ENCODE data around the gene CNN3. TPM values are rescaled to one million over a fixed set of nuclear protein-coding genes. Genes with fewer than 3 reads are reported as not detected.
A peak's percentile ranks its signal among the peaks of the same experiment; 100 is the strongest.

Gene CNN3
- total RNA-seq, 2 donors from 2014 or later, result 79.4 to 83.1 TPM

- intact Hi-C loops (cut with DNase I), result no loop called here
- WGBS, 2 donors, result 68 to 73% methylated on average over 5 of the region's 5 CpGs
- no peak for DNase-seq
- peak overlapping the region in 3 of 4 donors; percentile 10 to 52 (median 48) for H3K27ac ChIP-seq
- no peaks in the 10 kb centered on the region for H3K9me3 ChIP-seq
- no peak overlapping the region for H3K4me3 ChIP-seq
- no peaks in the 10 kb centered on the region for H3K27me3 ChIP-seq
- peaks cover 41% of the 10 kb centered on the region for H3K4me1 ChIP-seq
- ATAC-seq, result no peak
- TF ChIP-seq POLR2A (IDR thresholded peaks at IDR 0.05) (no peak), CTCF (IDR thresholded peaks at IDR 0.05) (no peak)
- H3K36me3 ChIP-seq (replicated peaks in 1 of 2; ENCODE audit: insufficient read depth in 1 of 2, low read depth in 2 of 2), result no peaks in the 10 kb centered on the region
Measured at GRCh38 chr1:94951509-94952208, 24.7 kb upstream of the CNN3 start.

GRCh38 chr1:94951046-94951445, 24.1 kb upstream of the CNN3 start:
- Histone ChIP-seq H3K4me3 (no peak overlapping the region), H3K36me3 (replicated peaks in 1 of 2; ENCODE audit: insufficient read depth in 1 of 2, low read depth in 2 of 2) (no peaks in the 10 kb centered on the region), H3K4me1 (peaks cover 41% of the 10 kb centered on the region), H3K27me3 (no peaks in the 10 kb centered on the region), H3K9me3 (no peaks in the 10 kb centered on the region), H3K27ac (peak overlapping the region in 2 of 4 donors; percentile 48 to 52)
- DNase-seq (no peak), ATAC-seq (no peak)
- 74 to 78% methylated on average over 2 of the region's 2 CpGs for WGBS, 2 donors
- TF ChIP-seq CTCF (IDR thresholded peaks at IDR 0.05) (no peak), POLR2A (IDR thresholded peaks at IDR 0.05) (no peak)
- intact Hi-C loops (cut with DNase I), result no loop called here

- peak; percentile 57 to 85 (median 72) for DNase-seq
- TF ChIP-seq CTCF (IDR thresholded peaks at IDR 0.05) (no peak), POLR2A (IDR thresholded peaks at IDR 0.05) (no peak)
- peak; percentile 96 for ATAC-seq
Measured at GRCh38 chr1:94949681-94950661, 23.1 kb upstream of the CNN3 start.

GRCh38 chr1:94947437-94947836, 20.5 kb upstream of the CNN3 start:
- WGBS, 2 donors, result 33 to 47% methylated on average over 1 of the region's 1 CpG
- no peak overlapping the region for H3K4me3 ChIP-seq
- no peaks in the 10 kb centered on the region for H3K9me3 ChIP-seq
- TF ChIP-seq CTCF (IDR thresholded peaks at IDR 0.05) (no peak), POLR2A (IDR thresholded peaks at IDR 0.05) (no peak)
- peaks cover 44% of the 10 kb centered on the region for H3K4me1 ChIP-seq
- intact Hi-C loops (cut with DNase I), result no loop called here
- DNase-seq, result no peak
- H3K27me3 ChIP-seq, result no peaks in the 10 kb centered on the region
- H3K27ac ChIP-seq, result no peak overlapping the region
- no peak for ATAC-seq
- no peaks in the 10 kb centered on the region for H3K36me3 ChIP-seq (replicated peaks in 1 of 2; ENCODE audit: insufficient read depth in 1 of 2, low read depth in 2 of 2)

More at GRCh38 chr1:94949681-94950661, 23.1 kb upstream of the CNN3 start:
- Histone ChIP-seq H3K4me1 (peaks cover 35% of the 10 kb centered on the region), H3K27me3 (no peaks in the 10 kb centered on the region), H3K36me3 (replicated peaks in 1 of 2; ENCODE audit: insufficient read depth in 1 of 2, low read depth in 2 of 2) (no peaks in the 10 kb centered on the region), H3K27ac (peak overlapping the region; percentile 36 to 61 (median 54)), H3K4me3 (no peak overlapping the region), H3K9me3 (no peaks in the 10 kb centered on the region)
- WGBS, 2 donors, result 13 to 14% methylated on average over 4 of the region's 4 CpGs
- intact Hi-C loops (cut with DNase I), result no loop called here

All from body of pancreas (tissue), 4 donors.